ENCODE data around the gene NF1. TPM values are rescaled to one million over a fixed set of nuclear protein-coding genes. Genes with fewer than 3 reads are reported as not detected.
"Not testable (repeated sequence)": the region's sequence is repeated elsewhere in the genome, so short reads cannot be mapped to it uniquely, and the experiment has no call there.

The NF1 gene
- total RNA-seq, 1 donor: 21.9 TPM

DNA sequence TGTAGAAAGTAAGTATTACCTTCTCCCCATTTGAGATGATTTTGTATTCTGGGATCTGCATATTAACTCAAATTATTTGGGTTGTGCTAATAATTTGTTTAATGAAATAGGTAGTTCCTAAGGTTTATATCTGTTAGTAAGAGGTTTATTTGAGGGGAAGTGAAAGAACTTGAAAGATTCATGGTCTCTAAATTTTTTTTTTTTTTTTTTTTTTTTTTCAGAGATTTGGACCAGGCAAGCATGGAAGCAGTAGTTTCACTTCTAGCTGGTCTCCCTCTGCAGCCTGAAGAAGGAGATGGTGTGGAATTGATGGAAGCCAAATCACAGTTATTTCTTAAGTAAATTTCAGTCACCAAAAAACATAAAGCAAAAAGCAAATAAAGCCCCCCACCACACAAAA lies 137.1 kb downstream of the NF1 start:
- H3K4me1 ChIP-seq (ENCODE audit: insufficient read depth, low read length): no peaks in the 10 kb centered on the region
- H3K4me3 ChIP-seq (ENCODE audit: low read length): no peak overlapping the region
- no peaks in the 10 kb centered on the region for H3K27me3 ChIP-seq (ENCODE audit: insufficient read depth, low read length)
- H3K9me3 ChIP-seq (ENCODE audit: low read depth, low read length): no peaks in the 10 kb centered on the region

DNA sequence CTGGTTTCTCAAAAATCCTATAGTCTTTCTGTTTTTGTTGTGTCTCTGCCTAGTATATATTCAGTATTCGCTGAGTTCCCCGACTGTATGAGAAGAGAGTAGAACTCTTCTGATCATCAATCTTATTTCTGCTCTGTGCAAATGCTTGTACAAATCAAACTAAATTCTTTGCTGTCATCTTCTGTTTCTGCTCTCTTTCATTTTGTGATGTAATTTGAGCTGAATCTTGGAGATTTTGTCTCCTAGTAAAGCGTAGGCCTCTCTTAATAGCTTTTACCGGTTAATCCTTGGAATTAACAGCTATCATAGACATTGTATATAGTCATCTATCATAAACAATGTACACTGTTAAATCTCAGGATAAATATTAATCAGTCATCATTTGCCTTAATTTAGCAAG lies 140.3 kb downstream of the NF1 start:
- no peak overlapping the region for H3K4me3 ChIP-seq (ENCODE audit: low read length)
- no peaks in the 10 kb centered on the region for H3K27me3 ChIP-seq (ENCODE audit: insufficient read depth, low read length)
- H3K4me1 ChIP-seq (ENCODE audit: insufficient read depth, low read length): no peaks in the 10 kb centered on the region
- H3K9me3 ChIP-seq (ENCODE audit: low read depth, low read length): no peaks in the 10 kb centered on the region

DNA sequence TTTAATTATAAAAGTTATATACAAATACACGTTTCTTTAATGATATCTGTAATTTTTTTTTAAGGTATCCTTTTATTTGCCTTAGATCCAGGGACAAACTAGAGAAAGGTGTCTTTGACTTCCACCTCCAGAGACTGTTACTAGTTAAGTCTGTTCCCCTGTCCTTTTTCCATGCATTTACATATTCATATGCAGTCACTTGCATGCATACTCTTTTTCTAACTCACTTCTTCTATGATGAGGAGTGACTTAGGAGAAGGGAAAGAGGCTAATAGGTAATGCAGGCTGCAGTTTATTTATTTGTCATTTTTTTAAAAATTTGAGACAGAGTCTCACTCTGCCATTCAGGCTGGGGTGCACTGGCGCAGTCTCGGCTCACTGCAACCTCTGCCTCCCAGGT lies 141.4 kb downstream of the NF1 start:
- no peak overlapping the region for H3K4me3 ChIP-seq (ENCODE audit: low read length)
- H3K4me1 ChIP-seq (ENCODE audit: insufficient read depth, low read length): no peaks in the 10 kb centered on the region
- H3K27me3 ChIP-seq (ENCODE audit: insufficient read depth, low read length): no peaks in the 10 kb centered on the region
- H3K9me3 ChIP-seq (ENCODE audit: low read depth, low read length): no peaks in the 10 kb centered on the region

DNA sequence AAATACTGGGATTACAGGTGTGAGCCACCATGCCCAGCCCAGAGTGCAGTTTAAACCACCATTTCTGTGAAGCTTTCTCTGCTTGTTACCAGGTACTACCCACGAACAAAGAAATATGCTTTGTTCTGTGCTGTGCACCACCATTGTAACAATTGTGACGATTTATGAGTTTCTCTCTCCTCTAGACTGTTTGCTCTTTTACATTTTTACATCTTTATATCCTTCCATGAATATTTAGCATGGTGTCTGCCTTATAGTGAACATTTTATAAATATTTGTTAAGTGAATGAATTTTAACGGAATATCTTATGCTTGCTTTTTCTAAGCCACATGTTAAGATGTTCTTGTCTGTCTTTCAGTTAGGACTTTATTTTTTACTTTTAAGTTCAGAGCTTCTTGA lies 141.9 kb downstream of the NF1 start:
- Histone ChIP-seq H3K4me3 (ENCODE audit: low read length) (no peak overlapping the region), H3K27me3 (ENCODE audit: insufficient read depth, low read length) (no peaks in the 10 kb centered on the region), H3K4me1 (ENCODE audit: insufficient read depth, low read length) (no peaks in the 10 kb centered on the region), H3K9me3 (ENCODE audit: low read depth, low read length) (no peaks in the 10 kb centered on the region)

DNA sequence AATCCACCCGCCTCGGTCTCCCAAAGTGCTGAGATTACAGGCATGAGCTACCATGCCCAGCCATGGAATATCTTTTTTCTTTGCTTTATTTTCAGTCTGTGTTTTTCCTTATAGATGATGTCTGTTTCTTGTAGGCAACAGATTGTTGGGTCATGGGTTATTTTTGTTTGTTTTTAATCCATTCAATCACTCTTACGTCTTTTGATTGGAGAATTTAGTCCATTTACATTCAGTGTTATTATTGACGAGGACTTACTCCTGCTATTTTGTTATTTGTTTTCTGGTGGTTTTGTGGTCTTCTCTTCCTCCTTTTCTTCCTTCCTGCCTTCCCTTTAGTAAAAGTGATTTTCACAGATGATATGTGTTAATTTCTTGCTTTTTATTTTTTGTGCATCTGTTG lies 146.3 kb downstream of the NF1 start:
- no peaks in the 10 kb centered on the region for H3K9me3 ChIP-seq (ENCODE audit: low read depth, low read length)
- no peak overlapping the region for H3K4me3 ChIP-seq (ENCODE audit: low read length)
- H3K27me3 ChIP-seq (ENCODE audit: insufficient read depth, low read length): no peaks in the 10 kb centered on the region
- no peaks in the 10 kb centered on the region for H3K4me1 ChIP-seq (ENCODE audit: insufficient read depth, low read length)

DNA sequence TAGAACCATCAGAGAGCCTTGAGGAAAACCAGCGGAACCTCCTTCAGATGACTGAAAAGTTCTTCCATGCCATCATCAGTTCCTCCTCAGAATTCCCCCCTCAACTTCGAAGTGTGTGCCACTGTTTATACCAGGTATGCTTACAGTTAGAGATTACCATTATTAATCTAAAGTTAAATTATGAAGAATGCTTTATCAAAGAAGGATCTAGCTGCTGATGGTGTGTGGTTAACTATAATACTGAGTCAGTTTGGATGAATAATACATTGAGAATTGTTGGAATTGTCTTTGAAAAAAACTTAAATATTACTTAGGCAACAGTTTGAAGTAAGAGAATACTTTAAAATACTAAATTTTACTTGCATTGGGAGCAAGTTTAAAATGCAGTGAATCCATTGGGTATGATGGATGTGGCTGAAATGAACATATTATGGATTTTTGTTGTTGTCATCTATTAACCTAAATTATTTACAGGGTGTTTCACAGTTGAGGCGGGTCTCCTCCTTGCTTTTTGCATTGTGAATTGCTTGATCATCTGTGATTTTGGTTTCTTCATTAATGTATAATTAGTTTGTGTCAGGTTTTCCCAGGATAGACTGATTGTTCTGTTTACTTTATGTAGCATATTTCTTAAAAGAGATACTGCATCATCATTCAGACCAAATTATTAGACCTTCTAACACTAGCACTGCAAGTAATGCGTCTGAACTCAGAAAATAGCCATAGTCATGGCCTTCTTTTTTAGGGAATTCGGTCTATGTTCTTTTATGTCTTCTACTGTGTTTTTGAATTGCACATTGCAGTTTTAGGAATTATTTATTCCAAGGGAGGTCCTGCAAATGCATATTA lies 154.4 kb downstream of the NF1 start:
- Histone ChIP-seq H3K27me3 (ENCODE audit: insufficient read depth, low read length) (no peaks in the 10 kb centered on the region), H3K4me1 (ENCODE audit: insufficient read depth, low read length) (no peaks in the 10 kb centered on the region), H3K4me3 (ENCODE audit: low read length) (no peak overlapping the region), H3K9me3 (ENCODE audit: low read depth, low read length) (no peaks in the 10 kb centered on the region)

DNA sequence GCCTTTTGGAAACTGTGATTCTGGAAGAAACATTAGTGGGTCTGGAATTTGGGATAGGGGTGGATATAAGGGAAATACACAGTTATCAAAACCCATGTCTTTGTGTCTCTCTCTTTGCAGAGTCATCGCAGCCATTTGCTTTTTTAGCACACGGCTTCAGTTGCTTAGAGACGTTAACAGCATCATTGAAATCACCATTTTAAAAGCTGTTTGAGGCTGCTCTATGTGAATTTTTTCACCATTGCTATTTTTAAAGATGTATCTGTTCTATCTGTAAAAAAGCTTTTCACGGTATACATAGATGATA lies 155.0 kb downstream of the NF1 start:
- H3K4me1 ChIP-seq (ENCODE audit: insufficient read depth, low read length): no peaks in the 10 kb centered on the region
- H3K27me3 ChIP-seq (ENCODE audit: insufficient read depth, low read length): no peaks in the 10 kb centered on the region
- H3K4me3 ChIP-seq (ENCODE audit: low read length): no peak overlapping the region
- H3K9me3 ChIP-seq (ENCODE audit: low read depth, low read length): no peaks in the 10 kb centered on the region

DNA sequence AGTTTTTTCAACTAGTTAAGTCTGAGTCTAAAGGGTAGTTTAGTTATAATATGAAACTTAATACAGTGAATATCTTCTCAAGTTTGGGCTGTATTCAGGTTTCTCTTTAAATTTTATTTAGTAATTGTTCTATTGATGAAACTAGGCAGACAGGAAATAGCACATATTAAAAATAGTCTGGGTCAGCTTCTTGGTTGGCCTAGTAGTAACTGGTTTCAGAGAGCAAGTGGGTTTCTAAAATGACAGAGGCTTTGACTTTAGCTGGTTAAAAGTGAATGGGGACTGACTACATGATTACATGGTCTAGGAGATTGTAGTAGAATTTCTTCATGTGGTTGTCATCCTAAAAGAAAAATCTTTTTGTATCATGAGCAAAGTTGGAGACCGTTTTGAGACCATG lies 155.5 kb downstream of the NF1 start:
- Histone ChIP-seq H3K4me1 (ENCODE audit: insufficient read depth, low read length) (no peaks in the 10 kb centered on the region), H3K4me3 (ENCODE audit: low read length) (no peak overlapping the region), H3K9me3 (ENCODE audit: low read depth, low read length) (no peaks in the 10 kb centered on the region), H3K27me3 (ENCODE audit: insufficient read depth, low read length) (no peaks in the 10 kb centered on the region)

DNA sequence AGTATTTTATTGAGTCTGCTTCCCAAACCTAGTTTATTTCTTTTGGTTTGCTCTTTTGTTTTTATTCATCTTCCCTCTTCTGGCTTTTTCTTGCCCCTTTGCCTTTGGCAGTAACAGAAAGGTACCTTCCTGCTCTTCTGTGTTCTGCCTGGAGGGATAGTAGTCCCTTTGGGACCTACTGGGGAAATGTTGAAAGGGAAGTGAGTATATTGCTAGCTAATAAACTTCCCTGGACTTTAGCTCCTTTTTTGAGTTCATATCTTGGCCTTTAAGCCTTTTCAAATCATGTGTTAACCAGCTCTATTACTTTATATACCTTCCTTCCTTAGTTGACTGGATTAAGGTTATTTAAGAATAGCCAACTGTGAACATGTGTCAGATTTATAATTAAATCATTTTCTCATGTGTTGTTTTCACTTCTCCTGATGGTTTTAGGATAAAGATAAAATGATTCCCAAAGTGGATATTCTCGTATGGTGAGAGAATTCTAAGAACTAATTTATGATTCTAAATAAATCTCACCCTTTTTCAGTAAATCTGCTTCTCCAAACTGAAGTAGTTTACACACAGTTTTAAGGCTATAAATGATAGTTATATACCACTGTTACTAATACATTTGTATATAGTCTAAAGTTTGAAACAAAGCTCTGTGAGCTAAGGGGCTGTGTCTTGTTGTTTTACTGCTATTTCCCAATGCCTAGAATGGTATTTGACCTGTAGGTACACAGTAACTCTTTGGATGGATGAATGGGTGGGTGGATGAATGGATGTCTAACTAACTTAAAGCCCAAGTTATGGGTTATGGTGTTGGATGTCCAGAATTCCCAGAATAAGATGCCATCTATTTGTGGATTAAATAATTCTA lies 156.6 kb downstream of the NF1 start:
- no peaks in the 10 kb centered on the region for H3K4me1 ChIP-seq (ENCODE audit: insufficient read depth, low read length)
- no peaks in the 10 kb centered on the region for H3K27me3 ChIP-seq (ENCODE audit: insufficient read depth, low read length)
- no peak overlapping the region for H3K4me3 ChIP-seq (ENCODE audit: low read length)
- H3K9me3 ChIP-seq (ENCODE audit: low read depth, low read length): no peaks in the 10 kb centered on the region

DNA sequence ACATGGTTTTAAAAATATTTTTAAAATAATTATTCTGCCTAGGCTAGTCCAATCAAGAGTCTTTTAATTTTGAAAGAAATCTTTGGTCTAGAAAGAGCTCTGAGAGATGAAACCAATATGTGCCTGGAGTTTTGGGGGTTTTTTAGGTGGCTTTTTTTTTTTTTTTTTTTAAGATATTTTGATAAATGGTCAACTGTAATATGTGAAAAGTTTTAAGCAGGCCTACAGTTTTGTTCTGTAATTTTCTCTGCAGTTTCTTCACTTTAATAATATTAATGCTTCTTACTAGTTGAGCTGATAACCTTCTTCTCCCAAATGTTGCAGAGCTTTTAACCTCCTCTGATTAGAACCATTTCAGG lies 157.2 kb downstream of the NF1 start:
- Histone ChIP-seq H3K4me1 (ENCODE audit: insufficient read depth, low read length) (no peaks in the 10 kb centered on the region), H3K27me3 (ENCODE audit: insufficient read depth, low read length) (no peaks in the 10 kb centered on the region), H3K9me3 (ENCODE audit: low read depth, low read length) (no peaks in the 10 kb centered on the region), H3K4me3 (ENCODE audit: low read length) (no peak overlapping the region)

DNA sequence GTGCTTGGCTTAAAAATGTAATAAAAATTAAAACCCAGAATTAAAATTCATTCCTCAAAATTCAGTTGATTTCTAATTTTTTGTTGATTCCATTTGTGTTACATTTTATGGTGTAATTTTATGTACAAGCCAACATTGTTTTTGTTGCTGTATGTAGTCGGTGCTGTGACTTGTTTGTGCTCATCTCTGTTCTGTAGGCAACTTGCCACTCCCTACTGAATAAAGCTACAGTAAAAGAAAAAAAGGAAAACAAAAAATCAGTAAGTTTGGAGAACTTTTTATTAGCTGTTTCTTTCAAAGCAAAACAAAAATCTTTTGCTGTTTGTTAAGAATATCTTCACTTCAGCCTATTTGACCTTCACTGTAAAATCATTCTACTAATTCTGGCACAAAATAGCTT lies 158.0 kb downstream of the NF1 start:
- Histone ChIP-seq H3K4me1 (ENCODE audit: insufficient read depth, low read length) (no peaks in the 10 kb centered on the region), H3K9me3 (ENCODE audit: low read depth, low read length) (no peaks in the 10 kb centered on the region), H3K27me3 (ENCODE audit: insufficient read depth, low read length) (no peaks in the 10 kb centered on the region), H3K4me3 (ENCODE audit: low read length) (no peak overlapping the region)

DNA sequence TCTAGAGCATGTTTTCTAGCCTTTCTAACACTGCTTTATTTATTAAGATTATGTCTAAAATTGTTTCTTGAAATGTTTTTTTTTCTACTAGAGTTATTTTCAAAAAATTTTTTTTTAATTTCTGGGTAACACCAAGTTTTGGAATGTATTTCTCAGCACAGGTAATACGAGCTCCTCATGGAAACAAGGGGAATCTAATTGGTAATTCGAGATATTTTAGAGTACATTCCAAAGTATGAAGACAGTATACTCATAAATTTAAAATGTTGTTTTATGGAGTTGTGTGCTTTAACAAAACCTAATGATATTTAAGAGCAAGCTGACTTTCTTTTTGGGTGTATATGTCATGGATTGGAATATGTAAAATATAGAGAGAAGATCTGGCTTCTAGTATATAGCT lies 159.9 kb downstream of the NF1 start:
- Histone ChIP-seq H3K27me3 (ENCODE audit: insufficient read depth, low read length) (no peaks in the 10 kb centered on the region), H3K4me1 (ENCODE audit: insufficient read depth, low read length) (no peaks in the 10 kb centered on the region), H3K9me3 (ENCODE audit: low read depth, low read length) (no peaks in the 10 kb centered on the region), H3K4me3 (ENCODE audit: low read length) (no peak overlapping the region)

DNA sequence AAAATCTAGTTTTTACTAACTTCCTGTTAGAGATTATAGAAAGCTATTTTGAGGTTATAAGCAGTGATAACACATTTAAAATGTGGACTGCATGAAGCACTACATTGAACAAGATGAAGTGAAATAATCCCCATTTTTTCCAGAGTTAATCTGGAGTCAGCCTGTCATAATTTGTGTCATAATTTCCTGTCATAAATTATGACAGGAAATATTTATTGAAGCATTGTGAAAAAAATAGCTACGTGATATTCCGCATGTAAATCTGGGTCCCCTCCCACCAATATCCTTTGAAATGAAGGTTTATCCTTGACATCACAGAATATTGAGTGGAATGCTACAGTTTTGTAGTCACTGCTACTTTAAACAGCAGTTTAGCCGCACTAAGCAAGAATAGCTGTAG lies 162.2 kb downstream of the NF1 start:
- Histone ChIP-seq H3K27me3 (ENCODE audit: insufficient read depth, low read length) (no peaks in the 10 kb centered on the region), H3K4me1 (ENCODE audit: insufficient read depth, low read length) (no peaks in the 10 kb centered on the region)

DNA sequence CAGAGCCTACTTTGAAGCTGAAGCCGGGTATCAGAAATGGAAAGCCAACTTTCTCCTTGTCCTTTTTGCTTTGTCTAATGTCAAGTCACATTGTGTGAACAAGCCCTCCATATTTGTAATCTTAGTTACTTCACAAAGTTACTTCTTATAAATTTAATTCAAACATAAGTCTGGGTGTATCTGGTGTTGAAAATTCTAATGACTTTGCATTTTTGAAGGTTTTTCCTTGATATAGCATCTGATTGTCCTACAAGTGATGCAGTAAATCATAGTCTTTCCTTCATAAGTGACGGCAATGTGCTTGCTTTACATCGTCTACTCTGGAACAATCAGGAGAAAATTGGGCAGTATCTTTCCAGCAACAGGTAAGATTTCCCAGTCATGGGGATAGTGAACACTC lies 165.4 kb downstream of the NF1 start:
- Histone ChIP-seq H3K9me3 (ENCODE audit: low read depth, low read length) (no peaks in the 10 kb centered on the region), H3K4me3 (ENCODE audit: low read length) (no peak overlapping the region), H3K27me3 (ENCODE audit: insufficient read depth, low read length) (no peaks in the 10 kb centered on the region), H3K4me1 (ENCODE audit: insufficient read depth, low read length) (no peaks in the 10 kb centered on the region)

More for the DNA sequence above, 162.2 kb downstream of the NF1 start:
- Histone ChIP-seq H3K9me3 (ENCODE audit: low read depth, low read length) (no peaks in the 10 kb centered on the region), H3K4me3 (ENCODE audit: low read length) (no peak overlapping the region)

DNA sequence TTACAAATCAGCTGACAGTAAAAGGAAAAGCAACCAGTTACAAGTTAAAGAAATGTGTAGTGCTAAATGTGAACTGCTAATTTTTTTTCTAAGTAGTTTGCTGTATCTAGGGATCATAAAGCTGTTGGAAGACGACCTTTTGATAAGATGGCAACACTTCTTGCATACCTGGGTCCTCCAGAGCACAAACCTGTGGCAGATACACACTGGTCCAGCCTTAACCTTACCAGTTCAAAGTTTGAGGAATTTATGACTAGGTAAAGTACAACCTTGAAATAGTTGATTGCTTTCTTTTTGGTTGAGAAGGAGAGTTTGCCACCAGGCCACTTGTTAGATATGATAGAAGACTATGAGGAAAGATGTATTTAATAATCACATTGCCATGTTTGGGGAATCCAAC lies 166.8 kb downstream of the NF1 start:
- no peaks in the 10 kb centered on the region for H3K9me3 ChIP-seq (ENCODE audit: low read depth, low read length)

DNA sequence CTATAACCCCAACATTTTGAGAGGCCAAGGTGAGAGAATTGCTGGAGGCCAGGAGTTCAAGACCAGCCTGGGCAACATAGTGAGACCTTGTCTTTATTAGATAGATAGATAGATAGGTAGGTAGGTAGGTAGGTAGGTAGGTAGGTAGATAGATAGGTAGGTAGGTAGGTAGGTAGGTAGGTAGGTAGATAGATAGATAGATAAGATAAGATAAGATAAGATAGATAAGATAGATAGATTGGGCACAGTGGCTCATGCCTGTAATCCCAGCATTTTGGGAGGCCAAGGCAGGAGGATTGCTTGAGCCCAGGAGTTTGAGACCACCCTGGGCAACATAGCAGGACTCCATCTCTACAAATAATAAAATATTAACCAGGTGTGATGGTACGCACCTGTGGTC lies 168.1 kb downstream of the NF1 start:
- not testable (repeated sequence) for H3K4me3 ChIP-seq (ENCODE audit: low read length); H3K27me3 ChIP-seq (ENCODE audit: insufficient read depth, low read length); H3K9me3 ChIP-seq (ENCODE audit: low read depth, low read length); H3K4me1 ChIP-seq (ENCODE audit: insufficient read depth, low read length)

More for the DNA sequence above, 166.8 kb downstream of the NF1 start:
- Histone ChIP-seq H3K27me3 (ENCODE audit: insufficient read depth, low read length) (no peaks in the 10 kb centered on the region), H3K4me3 (ENCODE audit: low read length) (no peak overlapping the region), H3K4me1 (ENCODE audit: insufficient read depth, low read length) (no peaks in the 10 kb centered on the region)
